Fibroblast of pulmonary artery (primary cell): Measurements from ENCODE around the gene SYTL3.

Source experiments
- DNase-seq: peaks from one replicate; pipeline ENCODE4 v3.0.0-alpha.2; 2010; ENCODE audit warnings: low read depth
- H3K4me3 ChIP-seq: replicated peaks from 2 replicates; pipeline ENCODE4 v1.5.1; 2011; ENCODE audit warnings: low read depth, mild to moderate bottlenecking, control low read depth, low read length, moderate library complexity
- TF ChIP-seq, protein P1 (sequence below): IDR thresholded peaks from 2 replicates; pipeline ENCODE4 v1.5.1; 2011; ENCODE audit warnings: mild to moderate bottlenecking, control low read depth, low read length, inconsistent platforms; ENCODE audit errors: missing control alignments

The SYTL3 gene

DNA sequence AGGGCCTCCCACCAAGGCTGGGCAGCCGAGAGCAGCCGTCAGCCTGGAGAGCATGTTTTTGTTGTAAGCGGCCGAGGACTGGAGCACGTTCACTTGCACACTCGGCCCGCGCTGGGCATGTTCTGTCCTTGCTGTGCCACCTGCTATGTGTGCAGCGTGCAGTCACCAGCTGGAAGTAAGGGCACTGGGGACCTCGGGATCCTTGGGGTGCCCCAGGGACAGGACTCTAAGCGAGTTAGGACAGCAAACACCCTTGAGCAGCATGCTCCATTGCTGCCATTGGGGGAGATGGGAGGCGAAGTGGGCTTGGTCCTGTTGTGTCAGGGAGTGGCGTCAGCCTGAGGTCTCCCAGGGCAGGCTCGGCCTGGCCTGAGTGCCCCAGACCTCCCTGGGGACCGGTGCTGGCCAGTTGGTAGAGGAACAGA lies 24.0 kb upstream of the SYTL3 start:
- no peak overlapping the region for H3K4me3 ChIP-seq
- TF ChIP-seq, protein P1, sequence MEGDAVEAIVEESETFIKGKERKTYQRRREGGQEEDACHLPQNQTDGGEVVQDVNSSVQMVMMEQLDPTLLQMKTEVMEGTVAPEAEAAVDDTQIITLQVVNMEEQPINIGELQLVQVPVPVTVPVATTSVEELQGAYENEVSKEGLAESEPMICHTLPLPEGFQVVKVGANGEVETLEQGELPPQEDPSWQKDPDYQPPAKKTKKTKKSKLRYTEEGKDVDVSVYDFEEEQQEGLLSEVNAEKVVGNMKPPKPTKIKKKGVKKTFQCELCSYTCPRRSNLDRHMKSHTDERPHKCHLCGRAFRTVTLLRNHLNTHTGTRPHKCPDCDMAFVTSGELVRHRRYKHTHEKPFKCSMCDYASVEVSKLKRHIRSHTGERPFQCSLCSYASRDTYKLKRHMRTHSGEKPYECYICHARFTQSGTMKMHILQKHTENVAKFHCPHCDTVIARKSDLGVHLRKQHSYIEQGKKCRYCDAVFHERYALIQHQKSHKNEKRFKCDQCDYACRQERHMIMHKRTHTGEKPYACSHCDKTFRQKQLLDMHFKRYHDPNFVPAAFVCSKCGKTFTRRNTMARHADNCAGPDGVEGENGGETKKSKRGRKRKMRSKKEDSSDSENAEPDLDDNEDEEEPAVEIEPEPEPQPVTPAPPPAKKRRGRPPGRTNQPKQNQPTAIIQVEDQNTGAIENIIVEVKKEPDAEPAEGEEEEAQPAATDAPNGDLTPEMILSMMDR = no peak
- no peak for DNase-seq

DNA sequence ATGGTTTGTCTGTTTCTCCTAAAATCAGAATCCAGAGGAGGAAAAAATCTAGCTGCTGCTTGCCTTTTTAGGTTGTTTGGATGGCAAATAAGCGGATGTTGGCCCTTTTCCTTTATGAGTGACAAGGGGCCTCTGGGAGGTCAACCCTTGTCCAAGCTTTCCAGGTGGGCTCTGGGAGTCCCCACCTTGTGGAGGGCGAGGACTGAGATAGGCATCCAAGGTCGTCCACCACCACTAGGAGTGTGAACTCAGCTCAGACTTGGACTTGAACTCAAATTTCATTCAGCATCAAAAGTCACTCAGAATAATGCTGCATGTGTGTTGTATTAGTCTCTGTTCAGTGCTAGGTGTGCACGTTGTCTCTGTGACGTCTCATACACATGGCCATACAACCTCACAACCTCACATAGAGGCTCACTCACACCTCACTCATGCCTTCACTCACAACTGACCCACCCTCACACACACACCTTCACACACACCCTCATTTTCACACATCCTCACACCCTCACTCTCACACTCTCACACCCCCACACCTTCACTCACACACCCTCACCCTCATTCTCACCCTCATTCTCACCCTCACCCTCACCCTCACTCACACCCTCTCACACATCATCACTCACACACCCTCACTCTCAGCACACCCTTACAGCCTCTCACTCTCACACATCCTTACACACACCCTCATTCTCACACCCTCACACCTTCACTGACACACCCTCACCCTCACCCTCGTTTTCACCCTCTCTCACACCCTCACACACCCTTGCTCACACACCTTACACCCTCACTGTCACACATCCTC lies 23.3 kb upstream of the SYTL3 start:
- H3K4me3 ChIP-seq = no peak overlapping the region
- DNase-seq = no peak
- TF ChIP-seq, protein P1 = no peak

DNA sequence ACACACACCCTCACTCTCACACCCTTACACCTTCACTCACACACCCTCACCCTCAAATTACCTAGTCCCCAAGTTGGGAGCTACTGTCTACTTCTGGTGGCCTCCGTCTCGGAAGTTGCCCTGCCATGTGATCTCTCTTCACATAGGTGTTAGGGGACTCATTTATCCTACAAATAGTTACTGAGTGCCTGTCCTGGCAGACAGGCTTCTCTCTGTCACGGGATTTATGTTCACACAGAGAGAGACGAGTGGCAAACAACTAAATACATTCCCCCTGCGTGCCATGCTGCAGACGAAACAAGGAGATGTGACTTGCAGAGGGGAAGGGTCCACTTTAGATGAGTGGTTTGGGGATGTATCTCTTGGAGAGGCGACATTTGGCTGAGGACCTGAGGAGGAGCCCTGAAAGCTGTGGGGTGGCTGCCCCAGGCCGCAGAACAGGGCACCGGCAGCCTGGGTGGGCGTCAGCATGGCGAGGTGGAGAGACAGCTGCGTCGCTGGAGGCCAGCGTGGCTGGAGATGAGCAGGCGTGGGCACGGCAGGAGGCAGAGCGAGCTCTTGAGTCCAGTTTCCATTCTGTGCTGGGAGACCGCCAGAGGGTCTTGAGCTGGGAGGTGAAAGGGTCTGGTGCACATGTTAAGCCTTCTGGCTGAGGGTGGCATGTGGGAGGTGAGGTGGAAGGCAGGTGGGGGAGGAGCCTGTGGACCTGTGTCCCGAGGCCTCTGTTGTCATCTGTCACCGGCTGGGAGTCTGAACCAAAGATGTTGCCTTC lies 22.5 kb upstream of the SYTL3 start:
- TF ChIP-seq, protein P1 = no peak
- DNase-seq = no peak
- no peak overlapping the region for H3K4me3 ChIP-seq

DNA sequence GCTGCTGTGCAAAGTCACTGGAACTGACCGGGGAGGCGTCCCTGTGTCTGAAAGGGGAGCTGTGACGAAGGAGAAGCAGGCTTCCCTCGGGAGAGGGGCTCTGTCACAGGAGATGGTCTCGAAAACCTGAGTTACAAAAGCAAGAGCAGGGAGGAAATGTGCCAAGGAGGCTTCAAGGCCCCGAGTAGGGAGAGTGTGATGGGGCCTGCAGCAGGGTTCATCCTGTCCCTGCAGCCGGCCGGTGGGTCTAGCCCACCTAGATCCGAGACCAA lies 22.0 kb upstream of the SYTL3 start:
- H3K4me3 ChIP-seq = no peak overlapping the region
- TF ChIP-seq, protein P1 = no peak
- no peak for DNase-seq

DNA sequence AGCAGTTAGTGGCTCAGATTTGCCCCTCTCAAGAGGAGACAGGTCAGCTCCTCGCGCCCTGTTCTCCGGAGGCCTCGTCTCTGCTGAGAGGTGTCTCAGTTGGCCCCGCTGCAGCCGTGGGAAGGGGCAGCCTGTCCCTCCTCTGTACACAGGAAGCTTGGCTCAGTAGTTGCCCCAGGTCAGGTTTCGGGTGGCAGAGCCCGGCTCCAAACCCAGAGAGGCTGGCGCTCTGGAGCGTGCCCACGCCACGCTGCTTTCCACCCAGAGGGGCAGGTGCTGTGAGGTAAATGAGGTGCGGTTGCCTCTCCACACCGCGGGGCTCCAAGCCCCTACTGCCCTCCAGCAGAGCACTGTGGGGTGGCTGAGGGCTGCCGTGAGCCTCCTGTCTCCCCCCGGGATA lies 21.3 kb upstream of the SYTL3 start:
- TF ChIP-seq, protein P1 = no peak
- no peak overlapping the region for H3K4me3 ChIP-seq
- DNase-seq = no peak

DNA sequence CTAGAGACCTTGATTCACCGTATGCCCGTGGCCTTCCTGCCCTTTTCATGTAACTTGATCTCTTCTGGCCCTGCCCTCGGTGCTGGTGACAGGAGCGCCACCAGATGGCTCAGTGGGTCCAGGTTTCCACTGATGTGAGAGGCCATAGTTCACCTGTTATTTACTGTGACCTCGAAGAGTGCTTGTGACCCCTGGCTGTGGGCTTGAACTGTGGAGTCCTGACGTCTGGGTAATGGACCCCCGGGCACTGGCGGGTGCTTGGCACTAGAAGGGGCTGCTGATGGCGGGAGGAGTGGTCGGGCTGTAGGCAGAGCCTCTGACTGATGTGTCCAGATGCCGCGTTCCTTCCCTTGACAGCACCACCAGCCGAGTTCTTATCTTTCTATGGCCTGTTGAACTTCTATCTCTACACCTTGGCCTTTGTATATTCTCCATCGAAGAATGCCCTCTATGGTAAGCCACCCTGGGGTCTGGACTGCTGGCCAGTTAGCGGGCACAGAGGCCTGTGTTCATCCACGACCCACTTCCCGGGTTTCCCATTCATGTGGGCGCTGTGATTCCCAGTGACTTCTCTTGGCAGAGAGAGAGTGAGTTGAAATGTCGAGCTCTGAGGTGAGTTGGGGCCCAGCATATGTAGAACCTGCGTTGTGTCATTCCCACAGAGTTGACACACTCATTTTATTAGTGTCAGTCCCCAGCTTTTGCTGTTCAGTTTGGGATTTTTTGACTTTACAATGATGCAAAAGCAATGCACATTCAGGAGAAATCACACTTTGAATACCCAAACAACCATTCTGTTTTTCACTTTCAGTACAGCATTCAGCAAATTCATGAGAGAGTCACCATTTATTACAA lies 20.3 kb upstream of the SYTL3 start:
- DNase-seq = no peak
- TF ChIP-seq, protein P1 = no peak

More for the DNA sequence above, 20.3 kb upstream of the SYTL3 start:
- H3K4me3 ChIP-seq = no peak overlapping the region
